Activated naive CD4-positive, alpha-beta T cell (primary cell): ENCODE results near the gene ACBD3.

ENCODE experiments used
- DNase-seq, 4 experiments: peaks; one replicate each; lab custom pipeline; 2025; lab: John Stamatoyannopoulos, UW

The ACBD3 gene

GRCh38 chr1:226201029-226201593 lies 14.6 kb upstream of the ACBD3 start:
- no peak for DNase-seq

- DNase-seq = no peak
Observed at GRCh38 chr1:226199971-226200370, 13.4 kb upstream of the ACBD3 start.

- no peak for DNase-seq
Observed at GRCh38 chr1:226195144-226195543, 8.6 kb upstream of the ACBD3 start.

GRCh38 chr1:226187380-226187779 lies 839 bp upstream of the ACBD3 start:
- no peak for DNase-seq

GRCh38 chr1:226187019-226187322 lies 430 bp upstream of the ACBD3 start:
- no peak for DNase-seq

GRCh38 chr1:226185141-226186036 lies 1.2 kb downstream of the ACBD3 start:
- no peak for DNase-seq

GRCh38 chr1:226181996-226182714 lies 4.4 kb downstream of the ACBD3 start:
- DNase-seq = no peak

GRCh38 chr1:226176870-226177269 lies 9.7 kb downstream of the ACBD3 start:
- no peak for DNase-seq

GRCh38 chr1:226172589-226172988 lies 14.0 kb downstream of the ACBD3 start:
- DNase-seq = no peak

GRCh38 chr1:226166341-226166740 lies 20.2 kb downstream of the ACBD3 start:
- no peak for DNase-seq

GRCh38 chr1:226164154-226164553 lies 22.4 kb downstream of the ACBD3 start:
- DNase-seq = no peak

GRCh38 chr1:226162898-226163297 lies 23.6 kb downstream of the ACBD3 start:
- no peak for DNase-seq

GRCh38 chr1:226158983-226159382 lies 27.6 kb downstream of the ACBD3 start:
- DNase-seq = no peak

- DNase-seq = no peak
Observed at GRCh38 chr1:226158457-226158856, 28.1 kb downstream of the ACBD3 start.

GRCh38 chr1:226157761-226158316 lies 28.7 kb downstream of the ACBD3 start:
- no peak for DNase-seq

GRCh38 chr1:226154593-226154992 lies 31.9 kb downstream of the ACBD3 start:
- no peak for DNase-seq

- no peak for DNase-seq
Observed at GRCh38 chr1:226149806-226150205, 36.7 kb downstream of the ACBD3 start.

- DNase-seq = no peak
Observed at GRCh38 chr1:226148121-226148648, 38.4 kb downstream of the ACBD3 start.

GRCh38 chr1:226144045-226144444 lies 42.5 kb downstream of the ACBD3 start:
- DNase-seq = no peak

- DNase-seq = no peak
Observed at GRCh38 chr1:226135709-226136108, 50.8 kb downstream of the ACBD3 start.

GRCh38 chr1:226135059-226135651 lies 51.4 kb downstream of the ACBD3 start:
- no peak for DNase-seq
